HCT116 (cell line): ENCODE measurements around the gene AQP5. TPM values are rescaled to one million over a fixed set of nuclear protein-coding genes. Genes with fewer than 3 reads are reported as not detected.

ENCODE experiments used
- ATAC-seq: fragments of 200-7000 bp; cut with Tn5 transposase; 2 replicates; pipeline ENCODE4 v1.9.1; 2020; ENCODE audit warnings: mild to moderate bottlenecking, moderate library complexity
- BruUV-seq: library from RNA; stranded (reverse); fragments of 400-500 nt; replicated peaks from 2 replicates; lab custom pipeline; 2021; lab: Mats Ljungman, UMichigan
- CTCF ChIA-PET: fragments of 300-600 bp; sonication (Branson Sonifier 250); formaldehyde crosslinking; loops from one replicate; lab custom pipeline; 2021; ENCODE audit warnings: antibody characterized with exemption; lab: Charles Lee
- POLR2A ChIA-PET: fragments of 300-600, 350-600 bp; sonication (Branson Sonifier 250); formaldehyde crosslinking; loops from one replicate; lab custom pipeline; 2021; ENCODE audit warnings: antibody characterized with exemption; lab: Charles Lee
- RAD21 ChIA-PET, 2 experiments: fragments of 300-600 bp; sonication (Branson Sonifier 250); formaldehyde crosslinking; loops; one replicate each; lab custom pipeline; 2023; ENCODE audit warnings: low total read pairs in 2 of 2; ENCODE audit not compliant: uncharacterized antibody in 2 of 2, unreplicated experiment in 2 of 2, low non-redundant PET in 1 of 2; lab: Charles Lee
- DNase-seq: peaks from one replicate; pipeline ENCODE4 v3.0.0-alpha.2; 2010; ENCODE audit warnings: low read depth, low spot score
- H2AFZ ChIP-seq: fragments of 200-600 bp; shearing (Covaris generic), sonication (generic); 2 replicates; pipeline ENCODE4 v1.6.1; 2017; ENCODE audit warnings: low read depth, mixed run types, mixed read lengths, antibody characterized with exemption, low read length; ENCODE audit not compliant: poor library complexity, severe bottlenecking
- H3K27ac ChIP-seq: 2 replicates; pipeline ENCODE4 v1.5.1; 2012; ENCODE audit warnings: low read depth, low read length
- H3K27me3 ChIP-seq: fragments of 200-600 bp; sonication (generic); 2 replicates; pipeline ENCODE4 v1.6.1; 2016; ENCODE audit warnings: mixed run types, low read length, mixed read lengths; ENCODE audit not compliant: insufficient read depth
- H3K36me3 ChIP-seq, 2 experiments: fragments of 200-500 bp in 1 of 2; fragments of 200-600 bp in 1 of 2; sonication (Bioruptor generic) in 1 of 2; sonication (generic) in 1 of 2; 2 replicates each; pipeline versions ENCODE4 v1.5.1 to v1.6.1; 2014 to 2016; ENCODE audit warnings: low read length in 2 of 2, inconsistent platforms in 1 of 2, mixed read lengths in 1 of 2, mixed run types in 1 of 2; ENCODE audit not compliant: insufficient read depth in 2 of 2, control insufficient read depth in 1 of 2
- H3K4me1 ChIP-seq, 2 experiments: fragments of 200-600 bp in 1 of 2; sonication (generic) in 1 of 2; 2 replicates each; pipeline versions ENCODE4 v1.5.1 to v1.6.1; 2012 to 2017; ENCODE audit warnings: low read length in 2 of 2, inconsistent platforms in 1 of 2, mild to moderate bottlenecking in 1 of 2, mixed read lengths in 1 of 2, mixed run types in 1 of 2, moderate library complexity in 1 of 2; ENCODE audit not compliant: insufficient read depth in 2 of 2, control insufficient read depth in 1 of 2
- H3K4me2 ChIP-seq: fragments of 200-600 bp; sonication (generic); 2 replicates; pipeline ENCODE4 v1.6.1; 2017; ENCODE audit warnings: mixed run types, low read length, mixed read lengths
- H3K4me3 ChIP-seq, 2 experiments: fragments of 200-600 bp in 1 of 2; sonication (generic) in 1 of 2; replicated peaks in 1 of 2; 2 replicates each; pipeline ENCODE4 v1.5.1; 2011 to 2016; ENCODE audit warnings: low read length in 2 of 2, control low read depth in 1 of 2, low read depth in 1 of 2, mild to moderate bottlenecking in 1 of 2, mixed read lengths in 1 of 2, mixed run types in 1 of 2
- H3K79me2 ChIP-seq: fragments of 200-600 bp; sonication (generic); 2 replicates; pipeline ENCODE4 v1.6.1; 2017; ENCODE audit warnings: mild to moderate bottlenecking, mixed run types, low read length, moderate library complexity, mixed read lengths; ENCODE audit not compliant: insufficient read depth
- H3K9ac ChIP-seq: fragments of 200-600 bp; sonication (generic); 2 replicates; pipeline ENCODE4 v1.6.1; 2016; ENCODE audit warnings: low read length, mixed read lengths
- H3K9me2 ChIP-seq: fragments of 200-600 bp; sonication (generic), shearing (Covaris generic); 2 replicates; pipeline ENCODE4 v1.6.1; 2017; ENCODE audit warnings: mixed run types, mild to moderate bottlenecking, moderate library complexity; ENCODE audit not compliant: insufficient read depth
- H3K9me3 ChIP-seq, 2 experiments: fragments of 200-500 bp in 1 of 2; fragments of 200-600 bp in 1 of 2; sonication (Bioruptor generic) in 1 of 2; sonication (generic) in 1 of 2; 2 replicates each; pipeline ENCODE4 v1.6.1; 2014 to 2017; ENCODE audit warnings: low read length in 2 of 2, mixed read lengths in 2 of 2, inconsistent platforms in 1 of 2, low read depth in 1 of 2, mild to moderate bottlenecking in 1 of 2, mixed run types in 1 of 2, moderate library complexity in 1 of 2; ENCODE audit not compliant: control insufficient read depth in 1 of 2, insufficient read depth in 1 of 2
- H4K20me1 ChIP-seq: fragments of 200-600 bp; sonication (generic), shearing (Covaris generic); 2 replicates; pipeline ENCODE4 v1.6.1; 2017; ENCODE audit warnings: mixed run types, mild to moderate bottlenecking, moderate library complexity; ENCODE audit not compliant: insufficient read depth
- EGR1 ChIP-seq: IDR thresholded peaks from 2 replicates; pipeline ENCODE4 v1.6.1; 2012; ENCODE audit warnings: low read depth
- ELF1 ChIP-seq: IDR thresholded peaks from 2 replicates; pipeline ENCODE4 v1.6.1; 2012; ENCODE audit warnings: low read depth, borderline replicate concordance
- EZH2 ChIP-seq: fragments of 200-600 bp; sonication (generic); IDR thresholded peaks from 2 replicates; pipeline ENCODE4 v1.6.1; 2017; ENCODE audit warnings: antibody characterized with exemption, mixed run types
- EZH2phosphoT487 ChIP-seq: fragments of 200-600 bp; IDR thresholded peaks from 2 replicates; pipeline ENCODE4 v1.6.1; 2018; ENCODE audit warnings: antibody characterized with exemption, borderline replicate concordance
- FOSL1 ChIP-seq: IDR thresholded peaks from 2 replicates; pipeline ENCODE4 v1.6.1; 2012; ENCODE audit warnings: low read depth
- JUND ChIP-seq: IDR thresholded peaks from 2 replicates; pipeline ENCODE4 v1.6.1; 2012
- POLR2A ChIP-seq: IDR thresholded peaks from 2 replicates; pipeline ENCODE4 v1.7.0; 2011; ENCODE audit warnings: borderline replicate concordance; ENCODE audit not compliant: insufficient read depth, insufficient read length; ENCODE audit errors: extremely low read depth
- POLR2AphosphoS5 ChIP-seq: IDR thresholded peaks from 2 replicates; pipeline ENCODE4 v1.6.1; 2011; ENCODE audit warnings: mild to moderate bottlenecking, low read depth, low read length, moderate library complexity
- RAD21 ChIP-seq: IDR thresholded peaks from 2 replicates; pipeline ENCODE4 v1.6.1; 2012; ENCODE audit warnings: low read depth, mild to moderate bottlenecking
- REST ChIP-seq: IDR thresholded peaks from 2 replicates; pipeline ENCODE4 v1.6.1; 2012; ENCODE audit warnings: low read depth
- SIN3A ChIP-seq: IDR thresholded peaks from 2 replicates; pipeline ENCODE4 v1.6.1; 2012; ENCODE audit warnings: low read depth
- SP1 ChIP-seq: IDR thresholded peaks from 2 replicates; pipeline ENCODE4 v1.6.1; 2012; ENCODE audit warnings: low read depth
- TCF7L2 ChIP-seq: IDR thresholded peaks from 2 replicates; pipeline ENCODE4 v1.7.0; 2011; ENCODE audit warnings: borderline replicate concordance, inconsistent platforms; ENCODE audit not compliant: insufficient read depth, insufficient read length; ENCODE audit errors: extremely low read depth
- ZNF274 ChIP-seq: fragments of 200-500 bp; sonication (Bioruptor generic); IDR thresholded peaks from 2 replicates; pipeline ENCODE4 v1.6.1; 2014; ENCODE audit warnings: mild to moderate bottlenecking, low read depth, low read length, inconsistent platforms
- intact Hi-C: fragments of 100-400 bp; cut with micrococcal nuclease; formaldehyde crosslinking; loops from 2 replicates; pipeline ENCODE4 v1.10.0; 2022
- total RNA-seq: library from RNA; stranded (reverse); gene quantifications from one replicate; pipeline ENCODE4 v1.2.1, GENCODE V29; 2021; ENCODE audit not compliant: unreplicated experiment
- TF ChIP-seq, protein P1 (sequence below): IDR thresholded peaks from 2 replicates; pipeline ENCODE4 v1.6.1; 2012
- TF ChIP-seq, protein P2 (sequence below), 3 experiments: fragments of 200-600 bp in 1 of 3; sonication (generic) in 1 of 3; IDR thresholded peaks in 2 of 3; conservative IDR thresholded peaks in 1 of 3; 2 replicates each; pipeline ENCODE4 v1.5.1; 2012 to 2017; ENCODE audit warnings: low read depth in 2 of 3, low read length in 2 of 3, antibody characterized with exemption in 1 of 3, borderline replicate concordance in 1 of 3, control low read depth in 1 of 3, mild to moderate bottlenecking in 1 of 3, mixed read lengths in 1 of 3, mixed run types in 1 of 3, moderate library complexity in 1 of 3; ENCODE audit not compliant: insufficient read depth in 1 of 3

Gene AQP5
- total RNA-seq, 1 experiment from 2014 or later: not detected

DNA sequence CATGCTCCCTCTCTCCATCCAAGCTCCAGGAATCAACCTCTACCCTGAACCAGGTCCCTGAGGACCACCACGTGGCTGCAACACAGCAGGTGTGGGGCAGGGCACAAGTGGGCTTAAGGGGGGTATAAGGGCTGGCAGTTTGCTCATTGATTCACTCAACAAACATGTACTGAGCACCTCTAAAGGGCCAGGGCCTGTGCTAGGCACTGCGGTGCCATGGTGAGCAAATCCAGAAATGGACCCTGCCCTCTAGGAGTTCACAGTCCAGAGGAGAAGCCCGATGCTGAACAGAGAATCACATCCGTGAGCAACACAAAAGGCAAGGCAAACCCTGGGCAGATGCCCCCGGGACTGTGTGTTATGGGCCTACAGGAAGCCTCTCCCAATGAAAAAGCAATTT, 17.6 kb upstream of the AQP5 start:
- H4K20me1 ChIP-seq: no peaks in the 10 kb centered on the region
- H3K27ac ChIP-seq: no peak overlapping the region
- no peak for DNase-seq
- H3K4me2 ChIP-seq: no peak overlapping the region
- no peaks in the 10 kb centered on the region for H3K36me3 ChIP-seq
- CTCF ChIA-PET: no interaction called here
- no peak overlapping the region for H3K9ac ChIP-seq
- BruUV-seq: no TSS peak
- TF ChIP-seq FOSL1: no peak
- TF ChIP-seq, protein P1, sequence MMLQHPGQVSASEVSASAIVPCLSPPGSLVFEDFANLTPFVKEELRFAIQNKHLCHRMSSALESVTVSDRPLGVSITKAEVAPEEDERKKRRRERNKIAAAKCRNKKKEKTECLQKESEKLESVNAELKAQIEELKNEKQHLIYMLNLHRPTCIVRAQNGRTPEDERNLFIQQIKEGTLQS: no peak
- TF ChIP-seq ZNF274: no peak
- TF ChIP-seq EGR1: no peak
- TF ChIP-seq EZH2phosphoT487: no peak
- no peak for TF ChIP-seq POLR2A
- no peak for TF ChIP-seq EZH2
- TF ChIP-seq ELF1: no peak
- no peak for TF ChIP-seq TCF7L2
- no peak for TF ChIP-seq SP1
- no peak for TF ChIP-seq SIN3A
- no peak overlapping the region for H2AFZ ChIP-seq
- RAD21 ChIA-PET: no interaction called here
- intact Hi-C loops: no loop called here
- H3K27me3 ChIP-seq: no peaks in the 10 kb centered on the region
- peaks cover 3 to 13% of the 10 kb centered on the region in 2 experiments; a peak in 3 of 4 replicates for H3K4me1 ChIP-seq
- H3K4me3 ChIP-seq: no peak overlapping the region
- no peaks in the 10 kb centered on the region for H3K79me2 ChIP-seq
- no peaks in the 10 kb centered on the region for H3K9me2 ChIP-seq
- ATAC-seq: no peak
- no peaks in the 10 kb centered on the region for H3K9me3 ChIP-seq
- POLR2A ChIA-PET: no interaction called here

DNA sequence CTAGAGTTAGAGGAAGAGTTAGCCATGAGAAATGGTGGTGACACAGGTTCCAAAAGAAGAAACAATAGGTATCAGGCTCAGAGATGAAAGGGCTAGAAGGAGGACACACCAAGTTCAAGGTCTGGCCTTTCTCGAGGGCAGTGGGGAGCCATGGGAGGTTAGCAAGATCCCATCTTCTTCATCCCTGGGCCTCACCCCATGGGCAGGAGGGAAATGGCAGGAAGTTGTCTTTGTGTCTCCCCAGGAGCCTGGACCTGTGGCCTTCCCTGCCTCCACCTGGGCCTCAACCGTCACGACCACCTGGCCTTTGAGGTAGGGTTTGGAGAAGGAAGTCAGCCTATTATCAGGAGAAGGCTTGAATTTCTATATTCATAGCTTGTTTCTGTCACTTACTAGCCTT, 17.0 kb upstream of the AQP5 start:
- H3K27me3 ChIP-seq: no peaks in the 10 kb centered on the region
- H3K79me2 ChIP-seq: no peaks in the 10 kb centered on the region
- no peaks in the 10 kb centered on the region for H3K9me3 ChIP-seq
- RAD21 ChIA-PET: no interaction called here
- no peak overlapping the region for H3K9ac ChIP-seq
- no peak for DNase-seq
- no peak overlapping the region for H3K4me2 ChIP-seq
- intact Hi-C loops: no loop called here
- no peaks in the 10 kb centered on the region for H3K9me2 ChIP-seq
- no peaks in the 10 kb centered on the region for H3K36me3 ChIP-seq
- H3K4me3 ChIP-seq: no peak overlapping the region
- CTCF ChIA-PET: interaction anchor here (1.2 to 4.0 kb wide), 10 partner anchors 10 to 140 kb away, joined by 3 to 45 read pairs (median 14); partner anchors contain the start of gene SMARCD1
- POLR2A ChIA-PET: interaction anchor here (1.1 kb wide), 1 partner anchor 35 kb away, joined by 3 read pairs; no protein-coding TSS in a partner anchor
- no peak for ATAC-seq
- H4K20me1 ChIP-seq: no peaks in the 10 kb centered on the region
- peaks cover 3 to 13% of the 10 kb centered on the region in 2 experiments; a peak in 3 of 4 replicates for H3K4me1 ChIP-seq
- no TSS peak for BruUV-seq
- H2AFZ ChIP-seq: no peak overlapping the region
- no peak overlapping the region for H3K27ac ChIP-seq
- TF ChIP-seq REST (no peak), JUND (no peak), RAD21 (no peak), SIN3A (no peak), FOSL1 (no peak), POLR2AphosphoS5 (no peak)
- TF ChIP-seq, protein P1: no peak
- TF ChIP-seq, protein P2, sequence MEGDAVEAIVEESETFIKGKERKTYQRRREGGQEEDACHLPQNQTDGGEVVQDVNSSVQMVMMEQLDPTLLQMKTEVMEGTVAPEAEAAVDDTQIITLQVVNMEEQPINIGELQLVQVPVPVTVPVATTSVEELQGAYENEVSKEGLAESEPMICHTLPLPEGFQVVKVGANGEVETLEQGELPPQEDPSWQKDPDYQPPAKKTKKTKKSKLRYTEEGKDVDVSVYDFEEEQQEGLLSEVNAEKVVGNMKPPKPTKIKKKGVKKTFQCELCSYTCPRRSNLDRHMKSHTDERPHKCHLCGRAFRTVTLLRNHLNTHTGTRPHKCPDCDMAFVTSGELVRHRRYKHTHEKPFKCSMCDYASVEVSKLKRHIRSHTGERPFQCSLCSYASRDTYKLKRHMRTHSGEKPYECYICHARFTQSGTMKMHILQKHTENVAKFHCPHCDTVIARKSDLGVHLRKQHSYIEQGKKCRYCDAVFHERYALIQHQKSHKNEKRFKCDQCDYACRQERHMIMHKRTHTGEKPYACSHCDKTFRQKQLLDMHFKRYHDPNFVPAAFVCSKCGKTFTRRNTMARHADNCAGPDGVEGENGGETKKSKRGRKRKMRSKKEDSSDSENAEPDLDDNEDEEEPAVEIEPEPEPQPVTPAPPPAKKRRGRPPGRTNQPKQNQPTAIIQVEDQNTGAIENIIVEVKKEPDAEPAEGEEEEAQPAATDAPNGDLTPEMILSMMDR (IDR thresholded peaks at IDR 0.05 in 2 of 3, conservative IDR thresholded peaks at IDR 0.05 in 1 of 3; ENCODE audit: borderline replicate concordance in 1 of 3, insufficient read depth in 1 of 3, low read depth in 2 of 3, low read length in 2 of 3): no peak
